SK-N-MC (cell line): Measurements from ENCODE around the gene CTAGE9.
"Not testable (repeated sequence)": the region's sequence is repeated elsewhere in the genome, so short reads cannot be mapped to it uniquely, and the experiment has no call there.

ENCODE experiments used
- DNase-seq: peaks from one replicate; pipeline ENCODE4 v3.0.0-alpha.2; 2011; ENCODE audit warnings: low read depth, low spot score
- H3K27ac ChIP-seq: fragments of 200-600 bp; sonication (generic); 2 replicates; pipeline ENCODE4 v1.5.1; 2016; ENCODE audit warnings: mixed run types
- H3K36me3 ChIP-seq: fragments of 200-600 bp; sonication (generic); 2 replicates; pipeline ENCODE4 v1.6.1; 2017; ENCODE audit warnings: antibody characterized with exemption, low read length, mixed read lengths; ENCODE audit not compliant: insufficient read depth
- H3K4me3 ChIP-seq: fragments of 200-600 bp; sonication (generic); 2 replicates; pipeline ENCODE4 v1.5.1; 2016
- H3K9ac ChIP-seq: fragments of 200-600 bp; sonication (generic); 2 replicates; pipeline ENCODE4 v1.8.0; 2017; ENCODE audit warnings: mixed run types, mixed read lengths; ENCODE audit not compliant: insufficient read length
- H3K9me3 ChIP-seq: fragments of 200-600 bp; sonication (generic); 2 replicates; pipeline ENCODE4 v1.6.1; 2017; ENCODE audit warnings: low read depth, mild to moderate bottlenecking, antibody characterized with exemption, low read length, moderate library complexity, mixed read lengths
- EZH2 ChIP-seq: fragments of 200-600 bp; sonication (generic); IDR thresholded peaks from one replicate; pipeline ENCODE4 v1.6.1; 2017; ENCODE audit warnings: antibody characterized with exemption
- FOXP2 ChIP-seq: optimal IDR thresholded peaks from 2 replicates; pipeline ENCODE3; 2011; ENCODE audit warnings: mild to moderate bottlenecking, moderate library complexity; ENCODE audit not compliant: insufficient read depth; ENCODE audit errors: extremely low read length, control extremely low read depth
- POLR2AphosphoS5 ChIP-seq: IDR thresholded peaks from 2 replicates; pipeline ENCODE4 v1.6.1; 2012; ENCODE audit warnings: mild to moderate bottlenecking, low read depth, low read length, borderline replicate concordance

Gene CTAGE9

DNA sequence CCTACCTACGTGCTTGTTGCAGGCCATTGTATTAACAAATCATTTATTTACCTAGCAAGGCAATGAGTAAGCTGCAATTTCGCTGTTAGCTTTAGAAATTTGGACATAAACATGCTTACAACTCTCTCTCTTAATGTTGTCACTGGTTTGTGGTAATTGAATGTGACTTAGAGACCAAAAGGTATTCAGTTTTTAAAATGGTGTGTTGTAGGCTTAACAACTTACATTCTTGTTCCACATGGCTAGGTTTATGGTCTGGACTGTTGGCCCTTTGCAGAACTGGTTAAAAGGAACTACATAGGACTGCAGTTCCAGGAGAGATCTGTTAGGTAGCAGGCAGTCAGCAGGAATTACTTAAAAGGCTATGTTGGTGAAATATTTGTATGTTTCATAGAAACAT is 10.3 kb upstream of the CTAGE9 start:
- no peak overlapping the region for H3K27ac ChIP-seq
- H3K36me3 ChIP-seq, result peaks cover 5% of the 10 kb centered on the region; the same call in 1 of the 2 replicates
- no peak for TF ChIP-seq FOXP2
- no peak for TF ChIP-seq EZH2
- no peak for TF ChIP-seq POLR2AphosphoS5
- no peak for DNase-seq
- no peak overlapping the region for H3K4me3 ChIP-seq
- no peaks in the 10 kb centered on the region for H3K9me3 ChIP-seq
- no peak overlapping the region for H3K9ac ChIP-seq

DNA sequence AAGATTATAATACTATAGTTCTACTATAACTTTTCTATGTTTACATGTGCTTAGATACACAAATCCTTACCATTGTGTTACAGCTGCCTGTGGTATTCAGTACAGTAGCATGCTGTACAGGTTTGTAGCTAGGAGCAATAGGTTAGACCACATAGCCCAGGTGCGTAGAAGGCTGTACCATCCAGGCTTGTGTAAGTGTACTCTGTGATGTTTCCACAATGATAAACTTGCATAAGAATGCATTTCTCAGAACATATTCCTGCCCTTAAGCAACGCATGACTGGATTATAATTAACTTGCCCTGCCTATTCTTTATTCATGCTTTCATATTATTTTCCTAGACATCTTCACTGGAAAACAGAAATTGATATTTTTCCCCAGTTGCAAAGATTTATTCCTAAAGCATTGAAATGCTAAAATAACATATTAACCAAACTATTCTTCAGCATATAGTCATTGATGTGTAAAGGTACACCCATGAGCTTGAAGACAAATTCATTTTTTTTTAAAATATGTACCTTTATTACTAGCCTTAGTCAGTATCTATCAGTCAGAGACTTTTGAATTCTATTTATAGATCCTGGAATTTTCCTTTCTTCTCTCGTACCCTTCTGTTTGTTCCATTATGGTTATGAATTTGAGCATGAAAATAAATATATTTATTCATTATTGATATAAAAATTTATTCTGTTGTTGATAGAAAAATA is 7.2 kb upstream of the CTAGE9 start:
- DNase-seq, result no peak
- Histone ChIP-seq H3K27ac (no peak overlapping the region), H3K4me3 (no peak overlapping the region), H3K9ac (no peak overlapping the region), H3K36me3 (no peaks in the 10 kb centered on the region), H3K9me3 (no peaks in the 10 kb centered on the region)
- TF ChIP-seq FOXP2 (no peak), EZH2 (no peak), POLR2AphosphoS5 (no peak)

DNA sequence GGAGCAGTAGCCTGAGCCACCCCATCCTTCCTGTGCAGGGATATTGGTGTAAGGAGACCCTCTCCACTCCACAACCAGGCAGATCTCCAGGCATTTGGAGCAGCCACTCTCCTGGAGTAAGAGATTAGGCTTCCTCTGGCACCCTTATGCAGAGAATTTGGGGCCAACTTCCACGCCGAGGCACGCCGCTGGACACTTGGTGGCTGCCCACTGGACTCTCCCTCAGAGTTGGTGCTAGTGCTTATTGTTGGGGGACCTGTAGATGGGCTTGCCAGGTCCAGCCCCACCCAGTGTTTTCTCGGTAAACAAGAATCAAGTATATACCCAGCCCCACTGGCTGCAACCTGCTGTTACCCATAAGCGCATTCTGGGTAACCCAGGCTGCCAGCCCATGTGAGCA is 4.8 kb upstream of the CTAGE9 start:
- H3K4me3 ChIP-seq, H3K36me3 ChIP-seq, DNase-seq, H3K9me3 ChIP-seq, H3K27ac ChIP-seq, H3K9ac ChIP-seq: not testable (repeated sequence)

- DNase-seq, H3K9me3 ChIP-seq, H3K4me3 ChIP-seq, H3K27ac ChIP-seq, H3K36me3 ChIP-seq, H3K9ac ChIP-seq: not testable (repeated sequence)
These were observed 6.9 kb downstream of the CTAGE9 start for GRCh38 chr6:131703905-131704304.

- DNase-seq, H3K9me3 ChIP-seq, H3K9ac ChIP-seq, H3K36me3 ChIP-seq, H3K4me3 ChIP-seq, H3K27ac ChIP-seq: not testable (repeated sequence)
These were observed 10.0 kb downstream of the CTAGE9 start for GRCh38 chr6:131700851-131701250.

GRCh38 chr6:131696956-131697355 is 13.9 kb downstream of the CTAGE9 start:
- Histone ChIP-seq H3K36me3 (no peaks in the 10 kb centered on the region), H3K9ac (no peak overlapping the region), H3K27ac (no peak overlapping the region), H3K9me3 (no peaks in the 10 kb centered on the region), H3K4me3 (no peak overlapping the region)
- no peak for TF ChIP-seq POLR2AphosphoS5
- TF ChIP-seq EZH2, result no peak
- TF ChIP-seq FOXP2, result no peak
- DNase-seq, result no peak

DNA sequence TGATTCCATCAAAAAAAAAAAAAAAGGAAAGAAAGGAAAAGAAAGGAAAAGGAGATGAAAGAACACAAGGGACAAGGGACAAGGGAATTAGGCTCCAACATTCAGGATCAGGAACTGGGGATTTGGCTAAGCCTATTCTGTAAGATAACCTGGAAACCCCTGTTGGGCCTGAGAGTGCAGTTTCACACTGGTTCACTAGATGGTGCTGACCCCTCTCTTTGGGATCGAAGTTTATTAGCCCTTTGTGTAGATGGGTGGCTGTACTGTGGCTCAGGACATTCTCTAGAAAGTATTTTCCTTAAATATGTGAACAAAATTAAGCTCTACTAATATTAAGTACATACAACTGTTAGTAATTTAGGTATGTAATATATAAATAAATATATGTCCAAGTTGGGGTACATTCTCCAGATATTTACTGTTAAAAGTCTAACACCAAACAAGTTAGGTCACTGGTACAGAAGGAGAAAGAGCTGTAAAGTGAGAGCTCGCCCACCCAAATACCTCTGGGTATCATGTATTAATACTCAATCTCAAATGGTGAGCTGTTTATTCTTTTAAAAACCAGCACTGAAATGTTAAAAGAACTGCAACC is 15.9 kb downstream of the CTAGE9 start:
- DNase-seq, result peak; percentile 66
- TF ChIP-seq FOXP2 (no peak), EZH2 (no peak), POLR2AphosphoS5 (no peak)
- no peaks in the 10 kb centered on the region for H3K36me3 ChIP-seq
- no peak overlapping the region for H3K27ac ChIP-seq
- no peak overlapping the region for H3K9ac ChIP-seq
- H3K4me3 ChIP-seq, result no peak overlapping the region
- no peaks in the 10 kb centered on the region for H3K9me3 ChIP-seq

DNA sequence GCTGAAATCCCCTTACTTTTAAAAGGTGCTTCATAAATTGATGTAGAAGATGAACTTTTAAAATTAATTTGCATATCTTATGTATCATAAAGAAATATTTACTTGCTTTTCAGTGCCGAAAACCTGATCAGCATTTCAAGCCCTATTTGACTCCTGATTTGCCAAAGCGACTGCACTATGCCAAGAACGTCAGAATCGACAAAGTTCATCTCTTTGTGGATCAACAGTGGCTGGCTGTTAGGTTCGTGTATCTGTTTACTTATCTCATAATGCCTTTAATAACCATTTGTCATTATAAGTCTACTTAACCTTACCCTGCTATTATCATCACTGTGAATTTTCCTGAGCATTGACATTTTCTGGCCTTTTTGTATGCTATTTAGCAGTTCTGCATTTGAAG is 17.4 kb downstream of the CTAGE9 start:
- no peak for TF ChIP-seq FOXP2
- no peak for TF ChIP-seq EZH2
- no peak for TF ChIP-seq POLR2AphosphoS5
- DNase-seq, result no peak

GRCh38 chr6:131692589-131692988 is 18.2 kb downstream of the CTAGE9 start:
- DNase-seq, result no peak
- no peak overlapping the region for H3K9ac ChIP-seq
- TF ChIP-seq POLR2AphosphoS5 (no peak), FOXP2 (no peak), EZH2 (no peak)
- no peaks in the 10 kb centered on the region for H3K36me3 ChIP-seq
- no peak overlapping the region for H3K27ac ChIP-seq
- no peak overlapping the region for H3K4me3 ChIP-seq
- no peaks in the 10 kb centered on the region for H3K9me3 ChIP-seq

More for the DNA sequence above, 17.4 kb downstream of the CTAGE9 start:
- no peak overlapping the region for H3K4me3 ChIP-seq
- no peaks in the 10 kb centered on the region for H3K36me3 ChIP-seq
- no peak overlapping the region for H3K27ac ChIP-seq
- no peak overlapping the region for H3K9ac ChIP-seq
- no peaks in the 10 kb centered on the region for H3K9me3 ChIP-seq

GRCh38 chr6:131692031-131692430 is 18.8 kb downstream of the CTAGE9 start:
- no peak for DNase-seq
- no peak overlapping the region for H3K4me3 ChIP-seq
- H3K9me3 ChIP-seq, result no peaks in the 10 kb centered on the region
- TF ChIP-seq POLR2AphosphoS5 (no peak), EZH2 (no peak), FOXP2 (no peak)
- no peak overlapping the region for H3K9ac ChIP-seq
- no peaks in the 10 kb centered on the region for H3K36me3 ChIP-seq
- H3K27ac ChIP-seq, result no peak overlapping the region
